Stimulated activated CD8-positive, alpha-beta memory T cell treated with anti-CD3 and anti-CD28 coated beads, Interleukin-15, amount 100 ng/mL, for 4 hours (primary cell): ENCODE measurements around the gene SPINK13.
"Not testable (repeated sequence)": the region's sequence is repeated elsewhere in the genome, so short reads cannot be mapped to it uniquely, and the experiment has no call there.

ENCODE experiments used
- DNase-seq, 2 donors: peaks; one replicate each; pipeline ENCODE4 v3.0.0-alpha.2; 2020; ENCODE audit warnings: low read depth in 2 of 2

Gene SPINK13

DNA sequence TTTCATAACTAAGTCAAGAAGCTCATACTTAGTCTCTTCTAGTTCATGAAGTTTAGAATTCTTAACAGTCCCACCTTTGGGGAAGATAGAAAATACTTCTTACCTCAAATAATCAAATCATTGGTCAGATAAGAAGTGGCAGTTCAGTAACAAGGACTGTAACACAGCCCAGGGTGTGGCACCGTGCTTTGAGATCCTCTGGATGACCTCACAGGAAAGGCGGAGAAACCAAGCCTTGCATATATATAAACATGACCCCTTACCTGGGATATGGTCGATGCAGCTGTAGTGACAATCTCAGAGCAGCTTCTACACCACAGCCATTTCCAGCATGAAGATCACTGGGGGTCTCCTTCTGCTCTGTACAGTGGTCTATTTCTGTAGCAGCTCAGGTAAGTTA lies 43.6 kb downstream of the SPINK13 start, which contains the start of gene SPINK7:
Gene SPINK7 (plus strand): TSS at position 271 of the 400 bp plus-strand sequence. CDS start 61 bp downstream, at position 332.
- DNase-seq: no peak

DNA sequence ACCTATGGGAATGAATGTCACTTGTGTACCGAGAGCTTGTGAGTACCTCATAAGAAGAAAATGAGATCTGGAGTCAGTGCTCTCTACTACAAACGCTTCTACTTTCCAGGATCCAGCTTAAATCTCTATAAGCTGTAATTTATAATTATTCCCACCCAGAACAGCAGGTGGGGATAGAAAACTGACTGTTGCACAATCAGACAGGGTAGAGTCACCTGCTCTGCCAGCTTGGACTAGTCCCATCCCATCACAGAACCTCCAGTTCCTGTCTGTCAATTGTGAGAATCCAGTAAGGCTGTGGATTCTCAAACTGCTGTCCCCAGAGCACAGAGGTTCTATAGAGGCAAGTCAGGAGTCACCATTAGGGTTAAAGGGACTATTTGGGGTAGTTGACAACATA lies 45.6 kb downstream of the SPINK13 start:
- DNase-seq: no peak

DNA sequence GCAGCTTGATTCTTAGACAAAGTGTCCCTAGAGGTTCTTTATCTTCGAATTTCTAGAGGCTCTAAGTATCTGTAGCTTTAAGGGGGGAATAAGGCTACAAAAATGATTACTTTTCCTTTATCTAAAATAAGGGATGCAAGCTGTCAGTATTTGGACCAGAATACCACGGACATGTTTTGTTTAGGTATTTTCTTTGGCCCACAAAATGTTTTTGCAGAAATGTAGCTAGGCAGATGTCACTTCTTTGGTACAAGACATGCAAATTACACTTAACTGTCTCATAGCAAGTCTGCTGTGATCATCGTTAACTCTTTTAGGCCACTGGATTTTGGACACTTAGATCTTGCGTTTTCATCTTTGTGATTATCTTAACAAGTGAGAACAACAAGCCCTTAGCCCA lies 46.1 kb downstream of the SPINK13 start:
- no peak for DNase-seq

DNA sequence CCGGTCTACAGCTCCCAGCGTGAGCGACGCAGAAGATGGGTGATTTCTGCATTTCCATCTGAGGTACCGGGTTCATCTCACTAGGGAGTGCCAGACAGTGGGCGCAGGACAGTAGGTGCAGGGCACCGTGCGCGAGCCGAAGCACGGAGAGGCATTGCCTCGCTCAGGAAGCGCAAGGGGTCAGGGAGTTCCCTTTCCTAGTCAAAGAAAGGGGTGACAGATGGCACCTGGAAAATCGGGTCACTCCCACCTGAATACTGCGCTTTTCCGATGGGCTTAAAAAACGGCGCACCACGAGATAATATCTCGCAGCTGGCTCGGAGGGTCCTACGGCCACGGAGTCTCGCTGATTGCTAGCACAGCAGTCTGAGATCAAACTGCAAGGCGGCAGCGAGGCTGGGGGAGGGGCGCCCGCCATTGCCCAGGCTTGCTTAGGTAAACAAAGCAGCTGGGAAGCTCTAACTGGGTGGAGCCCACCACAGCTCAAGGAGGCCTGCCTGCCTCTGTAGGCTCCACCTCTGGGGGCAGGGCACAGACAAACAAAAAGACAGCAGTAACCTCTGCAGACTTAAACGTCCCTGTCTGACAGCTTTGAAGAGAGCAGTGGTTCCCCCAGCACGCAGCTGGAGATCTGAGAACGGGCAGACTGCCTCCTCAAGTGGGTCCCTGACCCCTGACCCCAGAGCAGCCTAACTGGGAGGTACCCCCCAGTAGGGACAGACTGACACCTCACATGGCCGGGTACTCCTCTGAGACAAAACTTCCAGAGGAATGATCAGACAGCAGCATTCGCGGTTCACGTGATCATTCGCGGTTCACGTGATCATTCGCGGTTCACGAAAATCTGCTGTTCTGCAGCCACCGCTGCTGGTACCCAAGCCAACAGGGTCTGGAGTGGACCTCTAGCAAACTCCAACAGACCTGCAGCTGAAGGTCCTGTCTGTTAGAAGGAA lies 51.7 kb downstream of the SPINK13 start:
- not testable (repeated sequence) for DNase-seq

DNA sequence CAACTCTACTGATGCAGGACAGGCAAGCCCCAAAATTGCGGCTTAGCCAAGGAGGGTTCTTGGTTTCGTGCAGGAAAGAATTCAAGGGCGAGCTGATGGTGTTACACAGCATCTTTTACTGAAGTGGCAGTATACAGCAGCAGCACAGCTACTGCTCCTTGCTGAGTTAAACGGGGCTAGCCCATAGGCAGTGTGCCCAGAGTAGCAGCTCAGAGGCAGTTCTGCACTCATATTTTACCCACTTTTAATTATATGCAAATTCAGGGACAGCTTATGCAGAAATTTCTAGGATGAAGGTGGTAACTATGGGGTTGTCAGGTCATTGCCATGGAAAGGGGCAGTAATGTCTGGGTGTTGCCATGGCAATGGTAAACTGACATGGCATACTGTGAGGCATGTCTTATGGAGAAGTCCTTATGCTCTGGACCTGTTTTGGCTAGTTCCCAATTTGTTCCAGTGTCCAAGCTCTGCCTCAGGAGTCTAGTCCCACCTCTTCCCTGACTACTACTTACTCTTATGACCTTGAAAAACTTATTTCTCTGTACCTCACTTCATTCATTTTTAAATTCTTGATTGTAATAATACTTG lies 64.8 kb downstream of the SPINK13 start:
- DNase-seq: no peak

DNA sequence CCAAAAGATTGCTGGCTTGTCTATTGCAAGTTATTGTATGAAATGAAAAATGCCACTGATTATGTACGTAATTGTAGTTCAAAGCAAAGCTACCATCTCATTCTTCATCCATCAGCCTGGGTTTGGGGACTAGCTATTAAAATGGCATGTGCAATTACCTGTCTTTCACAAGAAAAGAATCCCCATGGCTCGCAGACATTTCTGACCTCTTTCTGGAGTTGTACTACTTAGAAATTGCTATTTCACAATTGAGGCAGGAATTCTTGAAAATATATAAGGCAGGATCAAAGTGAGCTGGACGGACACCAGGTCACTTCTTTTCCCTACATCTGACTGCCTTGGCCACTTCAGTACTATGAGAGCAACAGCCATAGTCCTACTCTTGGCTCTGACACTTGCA lies 66.7 kb downstream of the SPINK13 start, which contains the start of gene SPINK9:
Gene SPINK9 (plus strand): TSS at position 301 of the 400 bp plus-strand sequence. CDS start 55 bp downstream, at position 356.
- no peak for DNase-seq
